Measurements from ENCODE around the gene TES. TPM values are rescaled to one million over a fixed set of nuclear protein-coding genes. Genes with fewer than 3 reads are reported as not detected.
"Not testable (repeated sequence)": the region's sequence is repeated elsewhere in the genome, so short reads cannot be mapped to it uniquely, and the experiment has no call there.

Gene TES
- total RNA-seq, 2 donors from 2014 or later: 17.1 to 29.8 TPM

DNA sequence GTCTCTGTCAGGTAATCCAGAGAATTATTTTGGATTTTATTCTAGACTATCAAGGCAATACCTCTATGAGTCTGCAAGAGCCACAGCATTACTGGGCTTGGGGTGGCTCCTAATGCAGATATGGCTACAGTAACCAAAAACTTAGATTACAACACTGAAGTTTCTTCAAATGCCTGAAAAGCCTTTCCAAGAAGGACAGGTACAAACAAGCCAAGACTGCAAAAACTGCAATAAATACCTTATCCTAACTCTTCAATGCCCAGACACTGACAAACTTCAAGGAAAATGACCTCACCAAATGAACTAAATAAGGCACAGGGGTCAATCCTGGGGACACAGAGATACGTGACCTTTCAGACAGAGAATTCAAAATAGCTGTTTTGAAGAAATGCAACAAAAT is 82.0 kb downstream of the TES start:
- H3K9me3 ChIP-seq: no peaks in the 10 kb centered on the region
- H3K27me3 ChIP-seq: no peaks in the 10 kb centered on the region
- DNase-seq (no peak), ATAC-seq (no peak)
- no peak overlapping the region for H3K27ac ChIP-seq
- TF ChIP-seq POLR2A (IDR thresholded peaks at IDR 0.05) (no peak), CTCF (IDR thresholded peaks at IDR 0.05) (no peak)
- intact Hi-C loops (cut with DNase I): no loop called here
- no peaks in the 10 kb centered on the region for H3K36me3 ChIP-seq (replicated peaks in 1 of 2; ENCODE audit: insufficient read depth in 1 of 2, low read depth in 2 of 2)
- no peaks in the 10 kb centered on the region for H3K4me1 ChIP-seq
- no peak overlapping the region for H3K4me3 ChIP-seq
- 84 to 92% methylated on average over 1 of the region's 1 CpG for WGBS, 2 donors

GRCh38 chr7:116293139-116293538 is 82.8 kb downstream of the TES start:
- intact Hi-C loops (cut with DNase I): no loop called here
- TF ChIP-seq CTCF (IDR thresholded peaks at IDR 0.05): no peak
- no peak for TF ChIP-seq POLR2A (IDR thresholded peaks at IDR 0.05)
- WGBS, 2 donors: 57 to 67% methylated on average over 1 of the region's 1 CpG
- DNase-seq: no peak
- H3K27ac ChIP-seq: no peak overlapping the region
- no peaks in the 10 kb centered on the region for H3K9me3 ChIP-seq
- ATAC-seq: no peak
- no peaks in the 10 kb centered on the region for H3K36me3 ChIP-seq (replicated peaks in 1 of 2; ENCODE audit: insufficient read depth in 1 of 2, low read depth in 2 of 2)
- no peak overlapping the region for H3K4me3 ChIP-seq
- H3K4me1 ChIP-seq: no peaks in the 10 kb centered on the region
- H3K27me3 ChIP-seq: no peaks in the 10 kb centered on the region

DNA sequence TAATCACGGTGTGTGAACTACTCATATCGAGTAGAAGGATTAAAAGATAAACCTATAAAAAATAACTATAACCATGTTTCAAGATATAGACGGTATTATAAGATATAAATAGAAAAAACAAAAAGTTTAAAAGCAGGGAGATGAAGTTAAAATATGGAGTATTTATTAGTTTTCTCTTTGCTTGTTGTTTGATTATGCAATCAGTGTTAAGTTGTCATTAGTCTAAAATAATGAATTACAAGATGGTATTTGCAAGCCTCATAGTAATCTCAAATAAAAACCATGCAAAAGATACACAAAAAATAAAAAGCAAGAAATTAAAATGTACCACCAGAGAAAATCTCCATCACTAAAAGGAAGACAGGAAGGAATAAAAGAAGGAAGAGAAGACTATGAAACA is 83.3 kb downstream of the TES start:
- H3K27me3 ChIP-seq: no peaks in the 10 kb centered on the region
- no peaks in the 10 kb centered on the region for H3K4me1 ChIP-seq
- 83 to 84% methylated on average over 3 of the region's 3 CpGs for WGBS, 2 donors
- H3K4me3 ChIP-seq: no peak overlapping the region
- TF ChIP-seq CTCF (IDR thresholded peaks at IDR 0.05): no peak
- no peak for TF ChIP-seq POLR2A (IDR thresholded peaks at IDR 0.05)
- no peaks in the 10 kb centered on the region for H3K9me3 ChIP-seq
- intact Hi-C loops (cut with DNase I): no loop called here
- H3K36me3 ChIP-seq (replicated peaks in 1 of 2; ENCODE audit: insufficient read depth in 1 of 2, low read depth in 2 of 2): no peaks in the 10 kb centered on the region
- ATAC-seq: no peak
- no peak for DNase-seq
- no peak overlapping the region for H3K27ac ChIP-seq

DNA sequence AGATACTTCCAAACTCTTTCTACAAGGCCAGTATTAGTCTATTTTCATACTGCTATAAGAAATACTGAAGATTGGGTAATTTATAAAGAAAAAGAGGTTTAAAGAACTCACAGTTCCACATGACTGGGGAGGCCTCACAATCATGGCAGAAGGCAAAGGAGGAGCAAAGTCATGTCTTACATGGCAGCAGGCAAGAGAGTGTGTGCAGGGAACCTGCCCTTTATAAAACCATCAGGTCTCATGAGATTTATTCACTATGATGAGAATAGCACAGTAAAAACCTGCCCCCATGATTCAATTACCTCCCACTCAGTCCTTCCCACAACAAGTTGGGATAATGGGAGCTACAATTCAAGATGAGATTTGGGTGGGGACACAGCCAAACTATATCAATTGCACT is 85.6 kb downstream of the TES start:
- H3K27me3 ChIP-seq; H3K4me1 ChIP-seq; H3K36me3 ChIP-seq (replicated peaks in 1 of 2; ENCODE audit: insufficient read depth in 1 of 2, low read depth in 2 of 2); DNase-seq; H3K4me3 ChIP-seq; H3K27ac ChIP-seq; H3K9me3 ChIP-seq; intact Hi-C loops (cut with DNase I); ATAC-seq: not testable (repeated sequence)

DNA sequence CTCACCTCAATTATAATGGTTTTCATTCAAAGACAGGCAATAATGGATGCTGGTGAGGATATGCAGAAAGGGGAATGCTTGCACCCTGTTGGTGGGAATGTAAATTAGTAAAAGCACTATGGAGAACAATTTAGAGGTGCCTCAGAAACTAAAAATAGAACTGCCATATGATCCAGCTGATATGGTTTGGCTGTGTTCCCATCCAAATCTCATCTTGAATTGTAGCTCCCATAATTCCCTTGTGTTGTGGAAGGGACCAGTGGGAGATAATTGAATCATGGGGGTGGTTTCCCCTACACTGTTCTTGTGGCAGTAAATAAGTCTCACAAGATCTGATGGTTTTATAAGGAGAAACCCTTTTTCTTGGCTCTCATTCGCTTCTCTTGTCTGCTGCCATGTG is 87.7 kb downstream of the TES start:
- Histone ChIP-seq H3K36me3 (replicated peaks in 1 of 2; ENCODE audit: insufficient read depth in 1 of 2, low read depth in 2 of 2) (no peaks in the 10 kb centered on the region), H3K27me3 (no peaks in the 10 kb centered on the region), H3K4me1 (no peaks in the 10 kb centered on the region), H3K4me3 (no peak overlapping the region), H3K9me3 (no peaks in the 10 kb centered on the region), H3K27ac (no peak overlapping the region)
- intact Hi-C loops (cut with DNase I): no loop called here
- ATAC-seq: no peak
- 83 to 100% methylated on average over 1 of the region's 1 CpG for WGBS, 2 donors
- TF ChIP-seq POLR2A (IDR thresholded peaks at IDR 0.05) (no peak), CTCF (IDR thresholded peaks at IDR 0.05) (no peak)
- DNase-seq: no peak

Measured in body of pancreas (tissue), 4 donors.